Pons (tissue), 1 donor: ENCODE results near the gene MANF.

Source experiments
- DNase-seq: peaks from one replicate; pipeline ENCODE4 v3.0.0-alpha.2; 2016; ENCODE audit warnings: low spot score

MANF gene

GRCh38 chr3:51390246-51391074, 5.4 kb downstream of the MANF start:
- no peak for DNase-seq

- DNase-seq, result peak; percentile 95
Measured at GRCh38 chr3:51391075-51391565, 6.0 kb downstream of the MANF start, which contains the start of gene RBM15B. RBM15B (plus strand) TSS chr3:51391285; CDS start chr3:51391400, 115 bp downstream.

GRCh38 chr3:51391566-51392354, 6.7 kb downstream of the MANF start:
- DNase-seq, result no peak

GRCh38 chr3:51392355-51393133, 7.5 kb downstream of the MANF start:
- no peak for DNase-seq

GRCh38 chr3:51393134-51393495, 8.0 kb downstream of the MANF start:
- no peak for DNase-seq

- no peak for DNase-seq
Measured at GRCh38 chr3:51393564-51393963, 8.5 kb downstream of the MANF start.

- DNase-seq, result no peak
Measured at GRCh38 chr3:51394541-51394940, 9.4 kb downstream of the MANF start.

- DNase-seq, result no peak
Measured at GRCh38 chr3:51395493-51396213, 10.6 kb downstream of the MANF start.

GRCh38 chr3:51396401-51396800, 11.3 kb downstream of the MANF start:
- DNase-seq, result no peak

GRCh38 chr3:51397392-51397791, 12.3 kb downstream of the MANF start:
- no peak for DNase-seq

- no peak for DNase-seq
Measured at GRCh38 chr3:51398595-51399310, 13.7 kb downstream of the MANF start.

GRCh38 chr3:51400166-51400565, 15.1 kb downstream of the MANF start:
- no peak for DNase-seq

- DNase-seq, result peak; percentile 25
Measured at GRCh38 chr3:51401735-51402134, 16.6 kb downstream of the MANF start.

GRCh38 chr3:51403675-51404074, 18.6 kb downstream of the MANF start:
- no peak for DNase-seq

- DNase-seq, result no peak
Measured at GRCh38 chr3:51408021-51408420, 22.9 kb downstream of the MANF start.

GRCh38 chr3:51408813-51409212, 23.7 kb downstream of the MANF start:
- DNase-seq, result no peak

GRCh38 chr3:51422211-51422610, 37.1 kb downstream of the MANF start:
- DNase-seq, result no peak

GRCh38 chr3:51426921-51427320, 41.8 kb downstream of the MANF start:
- DNase-seq, result no peak

- DNase-seq, result no peak
Measured at GRCh38 chr3:51429138-51429537, 44.0 kb downstream of the MANF start.

GRCh38 chr3:51434110-51434509, 49.0 kb downstream of the MANF start:
- DNase-seq, result no peak
